ENCODE measurements around the gene TAPT1. TPM values are rescaled to one million over a fixed set of nuclear protein-coding genes. Genes with fewer than 3 reads are reported as not detected.

The TAPT1 gene
- total and polyA plus RNA-seq, 2 donors (not counting 3 experiments of a cell fraction or from before 2014, with no cell fraction given) = 6.9 to 17.5 TPM

GRCh38 chr4:16122784-16123183 is 103.5 kb downstream of the TAPT1 start:
- TF ChIP-seq JUN (IDR thresholded peaks at IDR 0.05; ENCODE audit: borderline replicate concordance, insufficient read depth, insufficient read length, low read depth) = no peak
- no peak for TF ChIP-seq POLR2A (IDR thresholded peaks at IDR 0.05; ENCODE audit: low read depth, low read length)
- TF ChIP-seq FOS (IDR thresholded peaks at IDR 0.05; ENCODE audit: borderline replicate concordance, insufficient read depth, low read length) = no peak
- no peak overlapping the region for H3K4me3 ChIP-seq (replicated peaks in 1 of 3; ENCODE audit: insufficient read depth in 1 of 3, low read depth in 1 of 3, low read length in 3 of 3)
- H4K20me1 ChIP-seq (replicated peaks; ENCODE audit: control insufficient read depth, extremely low read depth, insufficient read depth, low read length) = no peaks in the 10 kb centered on the region
- no peak overlapping the region for H2AFZ ChIP-seq (ENCODE audit: low read depth, low read length)
- no peak overlapping the region for H3K4me2 ChIP-seq (ENCODE audit: insufficient read depth, low read length)
- POLR2A ChIA-PET = no interaction called here
- peaks cover 0 to 6% of the 10 kb centered on the region in 2 experiments for H3K27me3 ChIP-seq (ENCODE audit: control insufficient read depth in 2 of 2, insufficient read depth in 2 of 2, low read length in 2 of 2)
- intact Hi-C loops (cut with micrococcal nuclease) = no loop called here
- no peaks in the 10 kb centered on the region for H3K36me3 ChIP-seq (ENCODE audit: control insufficient read depth in 2 of 2, extremely low read depth in 1 of 2, insufficient read depth in 2 of 2, low read length in 2 of 2)
- no peaks in the 10 kb centered on the region for H3K4me1 ChIP-seq (ENCODE audit: control insufficient read depth, extremely low read depth, insufficient read depth, low read length)
- dilution Hi-C loops (cut with MboI; ENCODE audit: extremely low pct_ligation_motif_present, low sequenced_read_pairs) = no loop called here
- H3K9ac ChIP-seq (replicated peaks; ENCODE audit: extremely low read depth, insufficient read depth, low read length) = no peak overlapping the region
- H3K79me2 ChIP-seq (ENCODE audit: control insufficient read depth, insufficient read depth, low read length) = no peaks in the 10 kb centered on the region
- FAIRE-seq (no peak), DNase-seq (ENCODE audit: low read depth, low spot score) (no peak)
- no peaks in the 10 kb centered on the region for H3K9me1 ChIP-seq (replicated peaks; ENCODE audit: control insufficient read depth, extremely low read depth, insufficient read depth, low read length)
- no peaks in the 10 kb centered on the region for H3K9me3 ChIP-seq (replicated peaks; ENCODE audit: control insufficient read depth, insufficient read depth, low read length)
- no peak overlapping the region for H3K27ac ChIP-seq (ENCODE audit: insufficient read depth, low read depth, low read length)
- CTCF ChIA-PET = no interaction called here
- no TSS peak for BruUV-seq (replicated peaks)

GRCh38 chr4:16122308-16122711 is 104.0 kb downstream of the TAPT1 start:
- Histone ChIP-seq H3K27ac (ENCODE audit: insufficient read depth, low read depth, low read length) (no peak overlapping the region), H3K9me3 (replicated peaks; ENCODE audit: control insufficient read depth, insufficient read depth, low read length) (no peaks in the 10 kb centered on the region), H3K36me3 (ENCODE audit: control insufficient read depth in 2 of 2, extremely low read depth in 1 of 2, insufficient read depth in 2 of 2, low read length in 2 of 2) (no peaks in the 10 kb centered on the region), H2AFZ (ENCODE audit: low read depth, low read length) (no peak overlapping the region), H3K4me3 (replicated peaks in 1 of 3; ENCODE audit: insufficient read depth in 1 of 3, low read depth in 1 of 3, low read length in 3 of 3) (no peak overlapping the region), H3K79me2 (ENCODE audit: control insufficient read depth, insufficient read depth, low read length) (no peaks in the 10 kb centered on the region), H3K4me1 (ENCODE audit: control insufficient read depth, extremely low read depth, insufficient read depth, low read length) (no peaks in the 10 kb centered on the region), H3K27me3 (ENCODE audit: control insufficient read depth in 2 of 2, insufficient read depth in 2 of 2, low read length in 2 of 2) (peaks cover 0 to 6% of the 10 kb centered on the region in 2 experiments), H3K9ac (replicated peaks; ENCODE audit: extremely low read depth, insufficient read depth, low read length) (no peak overlapping the region), H3K4me2 (ENCODE audit: insufficient read depth, low read length) (no peak overlapping the region), H4K20me1 (replicated peaks; ENCODE audit: control insufficient read depth, extremely low read depth, insufficient read depth, low read length) (no peaks in the 10 kb centered on the region), H3K9me1 (replicated peaks; ENCODE audit: control insufficient read depth, extremely low read depth, insufficient read depth, low read length) (no peaks in the 10 kb centered on the region)
- TF ChIP-seq MAX (IDR thresholded peaks at IDR 0.05; ENCODE audit: insufficient read depth, insufficient read length) (no peak), MYC (IDR thresholded peaks at IDR 0.05; ENCODE audit: low read depth, low read length) (no peak), EZH2 (IDR thresholded peaks at IDR 0.05; ENCODE audit: borderline replicate concordance, low read depth, low read length, severe bottlenecking) (no peak), GATA2 (IDR thresholded peaks at IDR 0.05; ENCODE audit: insufficient read depth, insufficient read length, low read depth, low read length) (no peak), POLR2AphosphoS5 (IDR thresholded peaks at IDR 0.05; ENCODE audit: insufficient read depth, low read depth, low read length) (no peak), POLR2A (IDR thresholded peaks at IDR 0.05; ENCODE audit: low read depth, low read length) (no peak), CTCF (IDR thresholded peaks at IDR 0.05; ENCODE audit: extremely low read depth in 1 of 2, insufficient read depth in 1 of 2, low read depth in 1 of 2, low read length in 2 of 2) (no peak), FOS (IDR thresholded peaks at IDR 0.05; ENCODE audit: borderline replicate concordance, insufficient read depth, low read length) (no peak)
- FAIRE-seq (no peak), DNase-seq (ENCODE audit: low read depth, low spot score) (no peak)
- intact Hi-C loops (cut with micrococcal nuclease) = no loop called here
- POLR2A ChIA-PET = no interaction called here
- BruUV-seq (replicated peaks) = no TSS peak
- dilution Hi-C loops (cut with MboI; ENCODE audit: extremely low pct_ligation_motif_present, low sequenced_read_pairs) = no loop called here
- CTCF ChIA-PET = no interaction called here
